Prostate gland (tissue), 2 donors: Measurements from ENCODE around the gene FBXO42. TPM values are rescaled to one million over a fixed set of nuclear protein-coding genes. Genes with fewer than 3 reads are reported as not detected.
A peak's percentile ranks its signal among the peaks of the same experiment; 100 is the strongest.

Source experiments
- DNase-seq: peaks from one replicate; pipeline ENCODE4 v3.0.0-alpha.2; 2019; ENCODE audit warnings: low spot score
- H3K27ac ChIP-seq, 2 donors: fragments of 200-600 bp; sonication (generic); 2 replicates each; pipeline ENCODE4 v1.5.1; 2017 to 2019
- H3K27me3 ChIP-seq: fragments of 200-600 bp; sonication (generic); replicated peaks from 2 replicates; pipeline ENCODE4 v1.5.1; 2019; ENCODE audit not compliant: insufficient read depth
- H3K36me3 ChIP-seq, 2 donors: fragments of 200-600 bp; sonication (generic); 1 replicate in 1 of 2; 2 replicates in 1 of 2; pipeline versions ENCODE4 v1.5.1 to v1.8.1; 2017 to 2019
- H3K4me1 ChIP-seq: fragments of 200-600 bp; sonication (generic); replicated peaks from 2 replicates; pipeline ENCODE4 v1.5.1; 2019
- H3K4me3 ChIP-seq, 2 donors: fragments of 200-600 bp; sonication (generic); 2 replicates each; pipeline ENCODE4 v1.5.1; 2017 to 2019
- H3K9me3 ChIP-seq: fragments of 200-600 bp; sonication (generic); 2 replicates; pipeline ENCODE4 v1.5.1; 2017
- POLR2A ChIP-seq: fragments of 450-650 bp; IDR thresholded peaks from one replicate; pipeline ENCODE4 v1.6.1; 2016; ENCODE audit warnings: antibody characterized with exemption, mild to moderate bottlenecking
- POLR2AphosphoS5 ChIP-seq: sonication (generic); formaldehyde crosslinking; IDR thresholded peaks from one replicate; pipeline ENCODE4 v1.6.1; 2017; ENCODE audit warnings: antibody characterized with exemption
- WGBS: methylation state at CpG from one replicate; pipeline ENCODE4 v1.1.5; 2018; 5-methylcytosine and 5-hydroxymethylcytosine counted together
- intact Hi-C: fragments of 100-400 bp; cut with DNase I; formaldehyde crosslinking; loops from one replicate; pipeline ENCODE4 v1.14.2; 2022
- total RNA-seq, 2 donors: library from RNA; depleted of rRNA; stranded (reverse); fragments of >200 nt; gene quantifications; one replicate each; pipeline ENCODE4 v1.1.0, GENCODE V29; 2016
- TF ChIP-seq, protein P1 (sequence below), 4 experiments: fragments of 200-600 bp in 2 of 4; fragments of 450-650 bp in 2 of 4; sonication (generic) in 2 of 4; IDR thresholded peaks; 1 replicate in 3 of 4; 2 replicates in 1 of 4; pipeline ENCODE4 v1.5.1; 2016 to 2019; ENCODE audit warnings: antibody characterized with exemption in 4 of 4, mild to moderate bottlenecking in 2 of 4, moderate library complexity in 2 of 4

The FBXO42 gene
- total RNA-seq, 2 donors from 2014 or later: 26.6 to 52.6 TPM

DNA sequence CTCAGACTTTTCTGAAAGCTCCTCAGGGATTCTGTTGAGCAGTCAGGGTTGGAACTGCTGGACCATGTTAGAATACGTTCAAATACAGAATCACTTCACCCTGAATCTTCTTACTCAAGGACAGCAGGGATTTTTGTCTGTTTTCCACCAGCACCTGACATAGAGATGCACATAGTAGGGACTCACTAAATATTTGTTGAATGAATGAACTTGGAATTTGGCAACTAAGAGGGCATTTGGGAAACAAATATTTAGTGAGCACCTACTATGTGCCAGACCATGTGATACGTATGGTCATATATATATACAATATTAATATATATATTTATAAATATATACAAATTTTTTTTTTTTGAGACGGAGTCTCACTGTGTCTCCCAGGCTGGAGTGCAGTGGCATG is 4.6 kb upstream of the FBXO42 start:
- H3K4me1 ChIP-seq: no peaks in the 10 kb centered on the region
- H3K27ac ChIP-seq: no peak overlapping the region
- TF ChIP-seq, protein P1, sequence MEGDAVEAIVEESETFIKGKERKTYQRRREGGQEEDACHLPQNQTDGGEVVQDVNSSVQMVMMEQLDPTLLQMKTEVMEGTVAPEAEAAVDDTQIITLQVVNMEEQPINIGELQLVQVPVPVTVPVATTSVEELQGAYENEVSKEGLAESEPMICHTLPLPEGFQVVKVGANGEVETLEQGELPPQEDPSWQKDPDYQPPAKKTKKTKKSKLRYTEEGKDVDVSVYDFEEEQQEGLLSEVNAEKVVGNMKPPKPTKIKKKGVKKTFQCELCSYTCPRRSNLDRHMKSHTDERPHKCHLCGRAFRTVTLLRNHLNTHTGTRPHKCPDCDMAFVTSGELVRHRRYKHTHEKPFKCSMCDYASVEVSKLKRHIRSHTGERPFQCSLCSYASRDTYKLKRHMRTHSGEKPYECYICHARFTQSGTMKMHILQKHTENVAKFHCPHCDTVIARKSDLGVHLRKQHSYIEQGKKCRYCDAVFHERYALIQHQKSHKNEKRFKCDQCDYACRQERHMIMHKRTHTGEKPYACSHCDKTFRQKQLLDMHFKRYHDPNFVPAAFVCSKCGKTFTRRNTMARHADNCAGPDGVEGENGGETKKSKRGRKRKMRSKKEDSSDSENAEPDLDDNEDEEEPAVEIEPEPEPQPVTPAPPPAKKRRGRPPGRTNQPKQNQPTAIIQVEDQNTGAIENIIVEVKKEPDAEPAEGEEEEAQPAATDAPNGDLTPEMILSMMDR (IDR thresholded peaks at IDR 0.05): no peak
- TF ChIP-seq POLR2AphosphoS5 (no peak), POLR2A (no peak)
- intact Hi-C loops: no loop called here
- no peaks in the 10 kb centered on the region for H3K9me3 ChIP-seq
- H3K4me3 ChIP-seq: no peak overlapping the region
- DNase-seq: no peak
- H3K27me3 ChIP-seq: no peaks in the 10 kb centered on the region
- WGBS: 87% methylated on average over 3 of the region's 3 CpGs
- no peaks in the 10 kb centered on the region for H3K36me3 ChIP-seq

GRCh38 chr1:16354619-16355018 is 2.3 kb upstream of the FBXO42 start:
- Histone ChIP-seq H3K4me3 (no peak overlapping the region), H3K9me3 (no peaks in the 10 kb centered on the region), H3K36me3 (no peaks in the 10 kb centered on the region), H3K27me3 (no peaks in the 10 kb centered on the region), H3K4me1 (peaks cover 3% of the 10 kb centered on the region), H3K27ac (no peak overlapping the region)
- TF ChIP-seq, protein P1 (IDR thresholded peaks at IDR 0.05): no peak
- TF ChIP-seq POLR2AphosphoS5 (no peak), POLR2A (no peak)
- intact Hi-C loops: loop anchor here (5.0 kb wide), 3 partner anchors 107 to 272 kb away; no protein-coding TSS in a partner anchor
- DNase-seq: no peak
- 100% methylated on average over 2 of the region's 2 CpGs for WGBS

- Histone ChIP-seq H3K4me1 (peaks cover 3% of the 10 kb centered on the region), H3K36me3 (no peaks in the 10 kb centered on the region), H3K9me3 (no peaks in the 10 kb centered on the region), H3K27ac (peak overlapping the region; percentile 96 to 98), H3K4me3 (peak overlapping the region; percentile 97 to 99), H3K27me3 (no peaks in the 10 kb centered on the region)
- 57% methylated on average over 11 of the region's 11 CpGs for WGBS
- intact Hi-C loops: loop anchor here (5.0 kb wide), 3 partner anchors 106 to 271 kb away; no protein-coding TSS in a partner anchor
- TF ChIP-seq POLR2AphosphoS5: no peak
- TF ChIP-seq POLR2A: no peak
- TF ChIP-seq, protein P1 (IDR thresholded peaks at IDR 0.05): no peak
- DNase-seq: peak; percentile 15
Measured at GRCh38 chr1:16352842-16353535, 709 bp upstream of the FBXO42 start.

GRCh38 chr1:16351456-16351993 is 755 bp downstream of the FBXO42 start:
- Histone ChIP-seq H3K9me3 (no peaks in the 10 kb centered on the region), H3K4me1 (peaks cover 3% of the 10 kb centered on the region), H3K27ac (peak overlapping the region; percentile 96 to 98), H3K36me3 (no peaks in the 10 kb centered on the region), H3K4me3 (peak overlapping the region; percentile 97 to 99), H3K27me3 (no peaks in the 10 kb centered on the region)
- peak; percentile 24 for DNase-seq
- no peak for TF ChIP-seq POLR2AphosphoS5
- TF ChIP-seq POLR2A: no peak
- TF ChIP-seq, protein P1 (IDR thresholded peaks at IDR 0.05): no peak
- under 1% methylated on average over 20 of the region's 20 CpGs for WGBS
- intact Hi-C loops: loop anchor here (5.0 kb wide), 3 partner anchors 104 to 269 kb away; no protein-coding TSS in a partner anchor
